ENCODE results near the gene LSM14A. TPM values are rescaled to one million over a fixed set of nuclear protein-coding genes. Genes with fewer than 3 reads are reported as not detected.
"Not testable (repeated sequence)": the region's sequence is repeated elsewhere in the genome, so short reads cannot be mapped to it uniquely, and the experiment has no call there.

LSM14A gene
- 94.4 TPM for total RNA-seq (ENCODE audit: insufficient read depth, low replicate concordance)

- peak; percentile 92 for DNase-seq (ENCODE audit: low spot score)
Measured at GRCh38 chr19:34171877-34172660, at the start of gene LSM14A. Gene LSM14A (plus strand): TSS chr19:34172504. CDS start chr19:34172643, 139 bp downstream.

- no peak for DNase-seq (ENCODE audit: low spot score)
Measured at GRCh38 chr19:34124828-34125227, 47.5 kb upstream of the LSM14A start.

GRCh38 chr19:34126966-34127365 lies 45.3 kb upstream of the LSM14A start:
- no peak for DNase-seq (ENCODE audit: low spot score)

- DNase-seq (ENCODE audit: low spot score) = no peak
Measured at GRCh38 chr19:34127684-34128189, 44.6 kb upstream of the LSM14A start.

GRCh38 chr19:34128558-34129250 lies 43.6 kb upstream of the LSM14A start:
- no peak for DNase-seq (ENCODE audit: low spot score)

GRCh38 chr19:34131100-34131499 lies 41.2 kb upstream of the LSM14A start:
- no peak for DNase-seq (ENCODE audit: low spot score)

- not testable (repeated sequence) for DNase-seq (ENCODE audit: low spot score)
Measured at GRCh38 chr19:34132145-34132544, 40.2 kb upstream of the LSM14A start.

- not testable (repeated sequence) for DNase-seq (ENCODE audit: low spot score)
Measured at GRCh38 chr19:34132706-34133105, 39.6 kb upstream of the LSM14A start.

- DNase-seq (ENCODE audit: low spot score) = peak; percentile 87
Measured at GRCh38 chr19:34134190-34135053, 37.9 kb upstream of the LSM14A start.

GRCh38 chr19:34135054-34135800 lies 37.1 kb upstream of the LSM14A start:
- DNase-seq (ENCODE audit: low spot score) = peak; percentile 6

GRCh38 chr19:34135821-34136611 lies 36.3 kb upstream of the LSM14A start:
- DNase-seq (ENCODE audit: low spot score) = peak; percentile 80

- no peak for DNase-seq (ENCODE audit: low spot score)
Measured at GRCh38 chr19:34141025-34141424, 31.3 kb upstream of the LSM14A start.

GRCh38 chr19:34142440-34142839 lies 29.9 kb upstream of the LSM14A start:
- no peak for DNase-seq (ENCODE audit: low spot score)

GRCh38 chr19:34145741-34146202 lies 26.5 kb upstream of the LSM14A start:
- DNase-seq (ENCODE audit: low spot score) = peak; percentile 59

- DNase-seq (ENCODE audit: low spot score) = no peak
Measured at GRCh38 chr19:34148658-34149185, 23.6 kb upstream of the LSM14A start.

- DNase-seq (ENCODE audit: low spot score) = no peak
Measured at GRCh38 chr19:34149873-34150272, 22.4 kb upstream of the LSM14A start.

- no peak for DNase-seq (ENCODE audit: low spot score)
Measured at GRCh38 chr19:34150558-34150957, 21.7 kb upstream of the LSM14A start.

- DNase-seq (ENCODE audit: low spot score) = no peak
Measured at GRCh38 chr19:34151439-34151838, 20.9 kb upstream of the LSM14A start.

GRCh38 chr19:34154401-34154800 lies 17.9 kb upstream of the LSM14A start:
- no peak for DNase-seq (ENCODE audit: low spot score)

- DNase-seq (ENCODE audit: low spot score) = no peak
Measured at GRCh38 chr19:34155686-34156085, 16.6 kb upstream of the LSM14A start.

Measured in umbilical cord (tissue), 2 donors.